ENCODE data around the gene F13A1.

Gene F13A1

DNA sequence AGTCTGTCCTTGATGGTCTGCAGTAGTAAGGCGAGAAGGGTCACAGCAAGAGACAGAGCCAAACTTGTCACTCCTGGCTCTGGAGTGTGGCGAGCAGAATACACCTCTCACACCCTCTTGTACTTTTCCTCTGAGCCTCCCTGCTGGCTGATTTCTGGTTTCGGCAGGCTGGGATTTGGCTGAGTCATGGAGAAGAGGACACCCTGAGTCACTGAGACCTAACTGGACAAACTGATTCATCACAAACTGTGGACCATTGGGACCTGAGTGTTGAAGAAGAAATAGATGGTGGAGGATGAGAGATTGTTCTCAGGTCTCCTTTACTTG, 101.7 kb downstream of the F13A1 start:
- TF ChIP-seq, protein P1, sequence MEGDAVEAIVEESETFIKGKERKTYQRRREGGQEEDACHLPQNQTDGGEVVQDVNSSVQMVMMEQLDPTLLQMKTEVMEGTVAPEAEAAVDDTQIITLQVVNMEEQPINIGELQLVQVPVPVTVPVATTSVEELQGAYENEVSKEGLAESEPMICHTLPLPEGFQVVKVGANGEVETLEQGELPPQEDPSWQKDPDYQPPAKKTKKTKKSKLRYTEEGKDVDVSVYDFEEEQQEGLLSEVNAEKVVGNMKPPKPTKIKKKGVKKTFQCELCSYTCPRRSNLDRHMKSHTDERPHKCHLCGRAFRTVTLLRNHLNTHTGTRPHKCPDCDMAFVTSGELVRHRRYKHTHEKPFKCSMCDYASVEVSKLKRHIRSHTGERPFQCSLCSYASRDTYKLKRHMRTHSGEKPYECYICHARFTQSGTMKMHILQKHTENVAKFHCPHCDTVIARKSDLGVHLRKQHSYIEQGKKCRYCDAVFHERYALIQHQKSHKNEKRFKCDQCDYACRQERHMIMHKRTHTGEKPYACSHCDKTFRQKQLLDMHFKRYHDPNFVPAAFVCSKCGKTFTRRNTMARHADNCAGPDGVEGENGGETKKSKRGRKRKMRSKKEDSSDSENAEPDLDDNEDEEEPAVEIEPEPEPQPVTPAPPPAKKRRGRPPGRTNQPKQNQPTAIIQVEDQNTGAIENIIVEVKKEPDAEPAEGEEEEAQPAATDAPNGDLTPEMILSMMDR (IDR thresholded peaks at IDR 0.05; ENCODE audit: insufficient read depth, low read length, missing control alignments) = no peak
- no peak overlapping the region for H3K4me3 ChIP-seq (ENCODE audit: low read depth, low read length)
- DNase-seq (ENCODE audit: low read depth, low spot score) = no peak
- ChIA-PET CTCF (no interaction called here), POLR2A (no interaction called here)

GRCh38 chr6:6217855-6218758, 102.4 kb downstream of the F13A1 start:
- no peak overlapping the region for H3K4me3 ChIP-seq (ENCODE audit: low read depth, low read length)
- TF ChIP-seq, protein P1 (IDR thresholded peaks at IDR 0.05; ENCODE audit: insufficient read depth, low read length, missing control alignments) = no peak
- ChIA-PET POLR2A (no interaction called here), CTCF (no interaction called here)
- DNase-seq (ENCODE audit: low read depth, low spot score) = no peak

- ChIA-PET POLR2A (no interaction called here), CTCF (no interaction called here)
- no peak for DNase-seq (ENCODE audit: low read depth, low spot score)
- H3K4me3 ChIP-seq (ENCODE audit: low read depth, low read length) = no peak overlapping the region
- TF ChIP-seq, protein P1 (IDR thresholded peaks at IDR 0.05; ENCODE audit: insufficient read depth, low read length, missing control alignments) = no peak
These were observed 109.5 kb downstream of the F13A1 start for GRCh38 chr6:6210994-6211393.

- TF ChIP-seq, protein P1 (IDR thresholded peaks at IDR 0.05; ENCODE audit: insufficient read depth, low read length, missing control alignments) = no peak
- DNase-seq (ENCODE audit: low read depth, low spot score) = no peak
- H3K4me3 ChIP-seq (ENCODE audit: low read depth, low read length) = no peak overlapping the region
- POLR2A ChIA-PET = no interaction called here
- CTCF ChIA-PET = no interaction called here
These were observed 117.6 kb downstream of the F13A1 start for GRCh38 chr6:6202886-6203285.

DNA sequence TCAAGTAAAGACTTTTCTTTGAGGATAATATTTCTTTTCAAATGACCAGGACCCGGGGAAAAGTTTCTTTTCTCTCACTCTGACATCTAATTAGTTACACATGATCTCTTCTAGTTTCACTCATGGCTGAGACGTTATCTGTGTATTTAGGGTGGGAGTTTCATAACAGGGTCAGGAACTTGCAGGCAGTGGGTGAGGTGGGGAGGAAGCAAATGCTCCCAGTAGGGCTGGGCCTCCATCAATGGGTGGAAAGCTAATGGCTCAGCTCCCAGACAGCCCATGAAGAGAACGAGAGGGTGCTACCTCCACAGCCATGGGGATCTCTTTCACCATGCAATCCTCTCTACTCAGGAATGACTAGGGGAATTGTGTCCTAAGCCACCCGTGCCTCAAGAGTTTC, 119.3 kb downstream of the F13A1 start:
- no peak for DNase-seq (ENCODE audit: low read depth, low spot score)
- ChIA-PET CTCF (no interaction called here), POLR2A (no interaction called here)
- TF ChIP-seq, protein P1 (IDR thresholded peaks at IDR 0.05; ENCODE audit: insufficient read depth, low read length, missing control alignments) = no peak
- H3K4me3 ChIP-seq (ENCODE audit: low read depth, low read length) = no peak overlapping the region

DNA sequence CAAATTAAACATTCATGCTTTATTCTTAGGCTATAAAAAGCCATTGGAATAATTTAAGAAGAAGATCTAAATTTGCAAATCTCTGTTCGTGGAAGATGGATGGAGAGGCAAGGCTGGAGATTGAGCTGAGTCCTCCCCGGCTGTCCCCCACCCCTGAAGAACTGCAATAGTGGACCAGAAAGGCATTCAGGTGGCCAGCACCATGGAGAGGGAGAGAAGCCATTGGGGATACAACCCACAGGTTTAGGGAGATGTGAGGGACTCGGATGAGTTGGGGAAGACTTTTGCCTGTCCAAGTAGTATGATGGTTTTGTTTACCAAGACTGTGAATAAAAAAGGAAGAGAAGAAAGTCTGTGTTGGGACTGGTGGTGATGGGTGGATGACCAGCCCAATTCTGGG, 120.8 kb downstream of the F13A1 start:
- ChIA-PET CTCF (no interaction called here), POLR2A (no interaction called here)
- H3K4me3 ChIP-seq (ENCODE audit: low read depth, low read length) = no peak overlapping the region
- no peak for DNase-seq (ENCODE audit: low read depth, low spot score)
- TF ChIP-seq, protein P1 (IDR thresholded peaks at IDR 0.05; ENCODE audit: insufficient read depth, low read length, missing control alignments) = no peak

Measured in AG04449 (cell line).